VCaP (cell line): ENCODE results near the gene C9orf50.
"Not testable (repeated sequence)": the region's sequence is repeated elsewhere in the genome, so short reads cannot be mapped to it uniquely, and the experiment has no call there.

ENCODE experiments used
- H3K27ac ChIP-seq: fragments of 450-650 bp; 2 replicates; pipeline ENCODE4 v1.5.1; 2017
- TF ChIP-seq, protein P1 (sequence below): fragments of 450-650 bp; conservative IDR thresholded peaks from 2 replicates; pipeline ENCODE4 v1.5.1; 2017; ENCODE audit warnings: mild to moderate bottlenecking, moderate library complexity

C9orf50 gene

DNA sequence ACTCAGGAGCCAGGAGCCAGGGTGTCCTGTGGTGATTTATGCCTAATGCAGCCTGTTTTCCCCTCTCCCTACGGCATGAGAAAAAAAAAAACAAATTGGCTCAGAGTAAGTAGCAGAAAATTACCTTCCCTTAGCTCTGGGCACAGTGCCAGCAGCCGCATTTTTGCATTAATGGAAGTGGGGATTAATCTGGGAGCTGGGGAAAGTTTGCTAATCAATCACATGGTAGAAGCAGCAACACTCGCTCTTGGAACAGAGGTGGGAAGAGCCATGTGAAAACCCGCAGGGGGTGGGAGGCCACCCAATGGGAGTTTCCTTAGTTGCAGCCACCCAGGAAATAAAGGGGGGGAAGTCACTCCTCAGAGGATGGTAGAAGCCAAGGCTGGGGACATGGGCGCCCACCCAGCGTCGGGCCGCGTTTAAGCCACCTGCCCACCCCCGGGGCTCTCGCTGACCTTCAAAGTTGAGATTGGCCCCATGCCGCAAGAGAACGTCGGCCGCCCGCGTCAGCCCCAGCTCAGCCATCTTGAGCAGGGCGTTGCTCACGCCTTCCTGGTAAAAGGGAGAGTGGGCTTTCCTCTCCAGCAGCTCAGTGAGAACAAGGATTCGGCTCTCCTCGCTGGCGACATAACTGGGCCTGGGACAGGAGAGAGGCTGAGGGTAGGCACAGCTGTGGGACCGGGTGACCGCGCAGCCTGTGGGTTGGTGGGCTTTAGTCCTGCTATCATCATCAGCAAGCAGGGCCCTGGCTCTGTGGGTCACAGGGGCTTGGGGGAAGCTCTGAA, 19.4 kb upstream of the C9orf50 start:
- TF ChIP-seq, protein P1, sequence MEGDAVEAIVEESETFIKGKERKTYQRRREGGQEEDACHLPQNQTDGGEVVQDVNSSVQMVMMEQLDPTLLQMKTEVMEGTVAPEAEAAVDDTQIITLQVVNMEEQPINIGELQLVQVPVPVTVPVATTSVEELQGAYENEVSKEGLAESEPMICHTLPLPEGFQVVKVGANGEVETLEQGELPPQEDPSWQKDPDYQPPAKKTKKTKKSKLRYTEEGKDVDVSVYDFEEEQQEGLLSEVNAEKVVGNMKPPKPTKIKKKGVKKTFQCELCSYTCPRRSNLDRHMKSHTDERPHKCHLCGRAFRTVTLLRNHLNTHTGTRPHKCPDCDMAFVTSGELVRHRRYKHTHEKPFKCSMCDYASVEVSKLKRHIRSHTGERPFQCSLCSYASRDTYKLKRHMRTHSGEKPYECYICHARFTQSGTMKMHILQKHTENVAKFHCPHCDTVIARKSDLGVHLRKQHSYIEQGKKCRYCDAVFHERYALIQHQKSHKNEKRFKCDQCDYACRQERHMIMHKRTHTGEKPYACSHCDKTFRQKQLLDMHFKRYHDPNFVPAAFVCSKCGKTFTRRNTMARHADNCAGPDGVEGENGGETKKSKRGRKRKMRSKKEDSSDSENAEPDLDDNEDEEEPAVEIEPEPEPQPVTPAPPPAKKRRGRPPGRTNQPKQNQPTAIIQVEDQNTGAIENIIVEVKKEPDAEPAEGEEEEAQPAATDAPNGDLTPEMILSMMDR = no peak
- H3K27ac ChIP-seq = peak overlapping the region; percentile 83; the same call in 1 of the 2 replicates

- H3K27ac ChIP-seq = 0 out of 2 replicates have a peak overlapping the region, but pooled peaks have one; percentile 16
- TF ChIP-seq, protein P1 = no peak
These were observed 18.8 kb upstream of the C9orf50 start for GRCh38 chr9:129639756-129640085.

DNA sequence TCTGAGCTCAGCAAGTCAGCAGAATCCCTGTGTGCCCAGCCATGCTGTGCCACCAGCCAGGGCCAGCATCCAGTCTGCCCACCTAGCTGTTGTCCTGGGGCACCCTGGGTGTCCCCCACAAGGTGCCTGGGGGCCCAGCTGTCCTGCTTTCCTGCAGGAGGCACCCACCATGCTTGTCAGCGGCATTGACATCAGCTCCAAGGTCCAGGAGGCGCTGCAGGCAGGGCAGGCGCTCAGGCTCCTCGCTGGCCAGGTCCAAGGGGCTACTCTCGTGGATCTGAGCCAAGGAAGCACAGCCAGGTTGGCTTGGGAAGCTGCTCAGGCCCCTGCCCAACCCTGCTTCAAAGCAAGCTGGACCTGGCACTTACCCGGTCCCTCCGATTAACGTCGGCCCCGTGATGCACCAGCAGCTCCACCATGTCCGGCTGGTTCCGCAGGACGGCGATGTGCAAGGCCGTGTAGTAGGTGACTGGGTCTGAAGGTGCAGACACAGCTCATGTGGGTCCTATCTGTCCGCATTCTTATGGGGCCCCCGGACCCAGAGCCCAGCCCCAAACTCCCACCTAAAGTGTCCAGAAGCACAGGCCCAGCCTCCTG, 18.2 kb upstream of the C9orf50 start:
- TF ChIP-seq, protein P1 = no peak
- no peak overlapping the region for H3K27ac ChIP-seq

DNA sequence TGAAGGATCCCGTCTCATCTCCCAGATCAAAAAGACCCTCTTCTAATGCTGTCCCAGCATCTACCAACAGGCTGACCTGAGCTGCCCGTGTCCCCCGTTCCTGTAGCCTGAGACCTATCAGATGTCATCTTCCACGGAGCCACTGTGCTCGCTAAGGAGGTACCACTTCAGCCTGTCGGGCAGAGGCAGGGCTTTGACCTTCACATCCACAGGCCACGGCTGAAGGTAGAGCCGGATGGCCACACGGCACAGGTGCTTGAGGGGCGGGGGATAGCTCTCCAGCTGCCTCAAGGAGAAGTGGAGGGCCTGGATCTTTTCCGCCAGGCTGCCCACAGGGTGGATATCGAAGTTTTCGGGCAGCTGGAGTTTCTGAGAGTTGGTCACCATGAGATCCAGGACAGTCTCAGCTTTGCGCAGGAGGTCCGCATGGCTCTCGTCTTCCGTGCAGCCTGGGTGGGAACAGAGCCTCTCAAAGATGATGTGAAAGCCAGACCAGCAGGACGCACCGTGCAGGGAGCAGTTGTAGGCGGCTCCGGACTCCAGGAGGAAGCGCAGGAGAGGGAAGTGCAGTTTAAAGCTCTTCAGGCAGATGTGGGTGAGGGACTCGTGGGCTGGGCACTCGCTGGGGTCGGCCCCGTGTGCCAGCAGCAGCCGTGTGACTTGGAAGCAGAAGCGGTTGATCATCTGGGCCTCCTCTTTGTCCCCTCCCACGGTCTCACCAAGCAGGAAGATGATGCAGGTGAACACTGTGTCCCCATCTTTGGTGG, 17.0 kb upstream of the C9orf50 start:
- H3K27ac ChIP-seq = no peak overlapping the region
- TF ChIP-seq, protein P1 = no peak

DNA sequence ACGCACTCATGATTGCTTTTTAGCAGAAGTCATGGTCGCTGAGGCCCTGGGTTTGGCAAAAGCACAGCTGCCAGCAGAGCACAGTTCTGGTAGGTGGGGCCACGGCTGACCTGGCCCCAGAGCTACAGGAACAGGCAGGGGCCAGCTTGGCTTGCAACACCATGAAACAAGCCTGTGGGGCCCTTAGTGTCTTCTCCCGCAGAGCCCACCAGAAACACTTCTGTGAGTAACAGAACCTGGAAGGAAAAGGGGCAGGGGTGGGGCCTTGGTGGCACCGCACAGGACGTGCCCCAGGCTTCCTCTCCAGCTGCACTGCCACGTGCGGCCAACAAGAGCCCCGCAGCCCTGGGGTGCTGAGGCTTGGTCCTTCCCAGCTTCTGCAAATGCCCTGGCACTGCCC, 16.2 kb upstream of the C9orf50 start:
- TF ChIP-seq, protein P1 = no peak
- no peak overlapping the region for H3K27ac ChIP-seq

GRCh38 chr9:129636343-129636742, 15.4 kb upstream of the C9orf50 start:
- not testable (repeated sequence) for H3K27ac ChIP-seq

DNA sequence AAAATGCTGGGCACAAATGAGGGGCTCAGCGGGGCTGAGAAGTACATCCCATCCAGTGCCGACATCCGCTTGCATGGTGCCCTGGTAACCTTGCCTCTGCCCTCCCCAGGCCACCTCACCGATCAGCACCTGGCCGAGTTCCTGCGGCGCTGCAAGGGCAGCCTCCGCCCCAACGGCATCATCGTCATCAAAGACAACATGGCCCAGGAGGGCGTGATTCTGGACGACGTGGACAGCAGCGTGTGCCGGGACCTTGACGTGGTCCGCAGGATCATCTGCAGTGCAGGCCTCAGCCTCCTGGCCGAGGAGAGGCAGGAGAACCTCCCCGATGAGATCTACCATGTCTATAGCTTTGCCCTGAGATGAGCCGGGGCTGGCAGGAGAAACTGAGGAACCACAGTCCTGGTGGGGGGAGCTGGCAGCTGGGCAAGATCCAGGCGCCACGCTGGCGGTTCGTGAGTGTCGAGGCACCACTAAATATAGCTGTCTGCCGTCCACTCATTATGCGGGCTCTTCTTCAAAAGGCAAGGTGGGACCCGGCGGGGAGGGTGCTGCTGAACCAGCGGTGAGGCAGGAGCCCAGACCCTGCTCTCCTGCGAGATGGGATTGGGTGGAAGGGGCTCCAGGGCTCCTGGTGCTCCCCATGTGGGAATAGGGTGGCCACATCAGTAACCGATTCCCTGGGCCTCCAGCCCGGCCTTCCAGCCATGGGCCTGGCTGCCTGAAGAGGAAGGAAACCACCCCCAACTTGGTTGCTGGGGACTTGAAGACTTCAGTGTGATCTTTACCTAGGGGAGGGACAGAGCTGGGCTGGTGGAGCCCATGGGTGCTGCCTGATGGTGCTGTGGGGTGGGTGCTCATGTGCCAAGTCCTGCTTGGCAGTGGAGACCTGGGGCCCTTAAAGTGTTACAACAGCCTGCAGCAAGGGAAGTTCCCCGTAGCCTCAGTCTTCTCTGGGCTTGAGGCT, 14.5 kb upstream of the C9orf50 start:
- TF ChIP-seq, protein P1 = no peak
- H3K27ac ChIP-seq = no peak overlapping the region
